ENCODE results near the gene MIXL1. TPM values are rescaled to one million over a fixed set of nuclear protein-coding genes. Genes with fewer than 3 reads are reported as not detected.

MIXL1 gene
- total and polyA plus RNA-seq, 2 experiments from 2014 or later = 0.97 to 1.0 TPM

- TF ChIP-seq ZNF462 (CRISPR knock-in tag; IDR thresholded peaks at IDR 0.05) (no peak), ZNF114 (CRISPR knock-in tag; IDR thresholded peaks at IDR 0.05) (no peak), EZH2phosphoT487 (IDR thresholded peaks at IDR 0.05; ENCODE audit: unreplicated experiment) (no peak), STAT1 (IDR thresholded peaks at IDR 0.05; ENCODE audit: unreplicated experiment) (no peak), ETS1 (IDR thresholded peaks at IDR 0.05) (no peak), CREB1 (CRISPR knock-in tag; IDR thresholded peaks at IDR 0.05; ENCODE audit: low read depth) (no peak), JUNB (IDR thresholded peaks at IDR 0.05; ENCODE audit: unreplicated experiment) (no peak)
Measured at GRCh38 chr1:226255380-226255779, 31.9 kb downstream of the MIXL1 start (continued).

- Mint-ChIP-seq H3K4me3 (no peak overlapping the region), H3K27ac (no peak overlapping the region), H3K36me3 (ENCODE audit: low read depth) (peaks cover 65% of the 10 kb centered on the region), H3K27me3 (ENCODE audit: insufficient read depth, low read depth, poor library complexity) (no peaks in the 10 kb centered on the region), H3K4me1 (no peaks in the 10 kb centered on the region), H3K9me3 (peaks cover 18% of the 10 kb centered on the region; the same call in 2 of the 3 replicates)
- Histone ChIP-seq H4K20me1 (replicated peaks; ENCODE audit: insufficient read depth) (no peaks in the 10 kb centered on the region), H3K27me3 (ENCODE audit: insufficient read depth) (no peaks in the 10 kb centered on the region), H3K79me2 (replicated peaks; ENCODE audit: insufficient read depth) (0 out of 2 replicates have a peak, but pooled peaks cover 6% of the 10 kb centered on the region), H2AFZ (no peak overlapping the region), H3K4me2 (no peak overlapping the region), H3K4me1 (ENCODE audit: insufficient read depth) (no peaks in the 10 kb centered on the region), H3K36me3 (ENCODE audit: insufficient read depth) (peaks cover 17% of the 10 kb centered on the region), H3K9me2 (ENCODE audit: insufficient read depth) (no peaks in the 10 kb centered on the region), H3K4me3 (no peak overlapping the region), H3F3A (replicated peaks; ENCODE audit: low read depth) (no peaks in the 10 kb centered on the region), H3K27ac (ENCODE audit: low read depth) (no peak overlapping the region)
- no peak for DNase-seq (ENCODE audit: low spot score)
- ATAC-seq = no peak
- TF ChIP-seq NANOG (IDR thresholded peaks at IDR 0.05; ENCODE audit: borderline replicate concordance) = no peak
- no peak for TF ChIP-seq JUNB (IDR thresholded peaks at IDR 0.05; ENCODE audit: unreplicated experiment)
- no peak for TF ChIP-seq CTCF (conservative IDR thresholded peaks at IDR 0.05; ENCODE audit: low read depth in 2 of 2)
- TF ChIP-seq ZNF114 (CRISPR knock-in tag; IDR thresholded peaks at IDR 0.05) = no peak
- TF ChIP-seq ZNF331 (CRISPR knock-in tag; IDR thresholded peaks at IDR 0.05; ENCODE audit: low read depth) = no peak
- no peak for TF ChIP-seq ETS1 (IDR thresholded peaks at IDR 0.05)
- no peak for TF ChIP-seq EZH2 (IDR thresholded peaks at IDR 0.05; ENCODE audit: low read depth, unreplicated experiment)
Measured at GRCh38 chr1:226261818-226262217, 38.4 kb downstream of the MIXL1 start.

All from GM23338 (cell line).